ENCODE measurements around the gene CYP46A1.

CYP46A1 gene

GRCh38 chr14:99732436-99733210 lies 48.5 kb downstream of the CYP46A1 start:
- no peak for DNase-seq

- no peak for DNase-seq
Observed at GRCh38 chr14:99733211-99733539, 49.1 kb downstream of the CYP46A1 start.

GRCh38 chr14:99733540-99734405 lies 49.7 kb downstream of the CYP46A1 start:
- DNase-seq, result peak in 1 of 2 experiments; percentile 17

GRCh38 chr14:99734406-99735051 lies 50.4 kb downstream of the CYP46A1 start:
- no peak for DNase-seq

- no peak for DNase-seq
Observed at GRCh38 chr14:99735189-99736135, 51.4 kb downstream of the CYP46A1 start.

GRCh38 chr14:99736603-99737371 lies 52.7 kb downstream of the CYP46A1 start:
- no peak for DNase-seq

GRCh38 chr14:99737451-99737951 lies 53.4 kb downstream of the CYP46A1 start:
- no peak for DNase-seq

- no peak for DNase-seq
Observed at GRCh38 chr14:99737956-99738667, 54.0 kb downstream of the CYP46A1 start.

GRCh38 chr14:99740411-99740810 lies 56.3 kb downstream of the CYP46A1 start:
- DNase-seq, result no peak

- no peak for DNase-seq
Observed at GRCh38 chr14:99741227-99741976, 57.3 kb downstream of the CYP46A1 start.

- no peak for DNase-seq
Observed at GRCh38 chr14:99742074-99742473, 58.0 kb downstream of the CYP46A1 start.

- DNase-seq, result no peak
Observed at GRCh38 chr14:99742509-99743487, 58.7 kb downstream of the CYP46A1 start.

GRCh38 chr14:99744199-99744872 lies 60.2 kb downstream of the CYP46A1 start:
- no peak for DNase-seq

GRCh38 chr14:99744873-99745224 lies 60.8 kb downstream of the CYP46A1 start:
- DNase-seq, result no peak

- no peak for DNase-seq
Observed at GRCh38 chr14:99745307-99745951, 61.3 kb downstream of the CYP46A1 start.

GRCh38 chr14:99747167-99747566 lies 63.1 kb downstream of the CYP46A1 start:
- DNase-seq, result no peak

GRCh38 chr14:99747582-99748330 lies 63.7 kb downstream of the CYP46A1 start:
- DNase-seq, result no peak
